A673 (cell line): Measurements from ENCODE around the gene KLHL18. TPM values are rescaled to one million over a fixed set of nuclear protein-coding genes. Genes with fewer than 3 reads are reported as not detected.

Source experiments
- BruUV-seq: library from RNA; stranded (reverse); fragments of 400-500 nt; replicated peaks from 2 replicates; lab custom pipeline; 2021; lab: Mats Ljungman, UMichigan
- CTCF ChIA-PET: fragments of 300-600 bp; sonication (Branson Sonifier 250); formaldehyde crosslinking; loops from one replicate; lab custom pipeline; 2022; ENCODE audit warnings: antibody characterized with exemption; lab: Charles Lee
- POLR2A ChIA-PET: fragments of 300-600 bp; sonication (Branson Sonifier 250); formaldehyde crosslinking; loops from one replicate; lab custom pipeline; 2022; ENCODE audit warnings: antibody characterized with exemption; ENCODE audit not compliant: low non-redundant PET; lab: Charles Lee
- DNase-seq: peaks from one replicate; pipeline ENCODE4 v3.0.0-alpha.2; 2015; ENCODE audit warnings: low spot score
- H3K27ac ChIP-seq: fragments of 200-600 bp; sonication (generic); 2 replicates; pipeline ENCODE4 v1.5.1; 2016; ENCODE audit warnings: mixed run types, low read depth, mild to moderate bottlenecking, mixed read lengths, antibody characterized with exemption, low read length; ENCODE audit not compliant: poor library complexity, severe bottlenecking
- H3K27me3 ChIP-seq: fragments of 200-600 bp; sonication (generic); replicated peaks from 2 replicates; pipeline ENCODE4 v1.6.1; 2017; ENCODE audit warnings: mixed run types, low read depth, mild to moderate bottlenecking, mixed read lengths, antibody characterized with exemption, low read length; ENCODE audit not compliant: insufficient read depth, poor library complexity
- H3K36me3 ChIP-seq: fragments of 200-600 bp; sonication (generic); 2 replicates; pipeline ENCODE4 v1.6.1; 2016; ENCODE audit warnings: mixed run types, mild to moderate bottlenecking, mixed read lengths, antibody characterized with exemption, low read length; ENCODE audit not compliant: insufficient read depth, poor library complexity, severe bottlenecking
- H3K4me1 ChIP-seq: fragments of 200-600 bp; sonication (generic); 2 replicates; pipeline ENCODE4 v1.6.1; 2017; ENCODE audit warnings: mixed run types, mild to moderate bottlenecking, mixed read lengths, antibody characterized with exemption, low read length; ENCODE audit not compliant: insufficient read depth, poor library complexity, severe bottlenecking
- H3K4me3 ChIP-seq: fragments of 200-600 bp; sonication (generic); 2 replicates; pipeline ENCODE4 v1.5.1; 2016; ENCODE audit warnings: low read depth, mixed run types, mild to moderate bottlenecking, mixed read lengths, low read length; ENCODE audit not compliant: poor library complexity, severe bottlenecking
- H3K9me3 ChIP-seq: fragments of 200-600 bp; sonication (generic); 2 replicates; pipeline ENCODE4 v1.6.1; 2016; ENCODE audit warnings: mixed run types, low read depth, mild to moderate bottlenecking, mixed read lengths, antibody characterized with exemption, low read length; ENCODE audit not compliant: poor library complexity, severe bottlenecking
- EZH2 ChIP-seq: fragments of 200-600 bp; sonication (generic); IDR thresholded peaks from 2 replicates; pipeline ENCODE4 v1.6.1; 2017; ENCODE audit warnings: borderline replicate concordance, low read depth, mild to moderate bottlenecking, mixed read lengths, antibody characterized with exemption, low read length; ENCODE audit not compliant: poor library complexity, severe bottlenecking
- intact Hi-C: fragments of 100-400 bp; cut with micrococcal nuclease; formaldehyde crosslinking; loops from one replicate; pipeline ENCODE4 v1.10.0; 2022; ENCODE audit not compliant: unreplicated experiment
- total RNA-seq: library from RNA; stranded (reverse); gene quantifications from 2 replicates; pipeline ENCODE4 v1.2.3, GENCODE V29; 2021
- TF ChIP-seq, protein P1 (sequence below): fragments of 300-800, 200-600 bp; sonication (generic); conservative IDR thresholded peaks from 2 replicates; pipeline ENCODE4 v1.5.1; 2017; ENCODE audit warnings: low read depth, mild to moderate bottlenecking, antibody characterized with exemption, low read length, moderate library complexity, mixed read lengths

KLHL18 gene
- total RNA-seq, 1 experiment from 2014 or later, result 22.6 TPM

DNA sequence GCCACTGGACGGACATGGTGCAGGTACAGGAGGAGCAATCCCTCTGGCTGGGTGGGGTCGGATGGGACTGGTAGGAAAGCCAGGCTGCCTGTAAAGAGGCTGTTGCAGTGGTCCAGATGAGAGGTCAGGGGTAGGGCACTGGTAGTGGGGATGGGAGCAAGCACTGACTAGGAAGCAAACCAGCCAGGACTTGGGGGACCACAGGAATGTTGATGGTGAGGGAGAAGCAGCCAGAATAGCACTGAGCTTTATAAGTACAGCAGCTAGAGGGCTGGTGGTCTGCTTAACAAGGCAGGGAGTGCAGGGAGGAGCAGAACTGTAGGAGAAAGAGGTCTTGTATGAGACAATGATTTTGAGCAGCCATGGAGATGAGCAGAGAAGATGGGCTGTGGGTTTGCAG, 59.4 kb downstream of the KLHL18 start:
- ChIA-PET CTCF (no interaction called here), POLR2A (no interaction called here)
- no TSS peak for BruUV-seq
- no peak for TF ChIP-seq EZH2
- TF ChIP-seq, protein P1, sequence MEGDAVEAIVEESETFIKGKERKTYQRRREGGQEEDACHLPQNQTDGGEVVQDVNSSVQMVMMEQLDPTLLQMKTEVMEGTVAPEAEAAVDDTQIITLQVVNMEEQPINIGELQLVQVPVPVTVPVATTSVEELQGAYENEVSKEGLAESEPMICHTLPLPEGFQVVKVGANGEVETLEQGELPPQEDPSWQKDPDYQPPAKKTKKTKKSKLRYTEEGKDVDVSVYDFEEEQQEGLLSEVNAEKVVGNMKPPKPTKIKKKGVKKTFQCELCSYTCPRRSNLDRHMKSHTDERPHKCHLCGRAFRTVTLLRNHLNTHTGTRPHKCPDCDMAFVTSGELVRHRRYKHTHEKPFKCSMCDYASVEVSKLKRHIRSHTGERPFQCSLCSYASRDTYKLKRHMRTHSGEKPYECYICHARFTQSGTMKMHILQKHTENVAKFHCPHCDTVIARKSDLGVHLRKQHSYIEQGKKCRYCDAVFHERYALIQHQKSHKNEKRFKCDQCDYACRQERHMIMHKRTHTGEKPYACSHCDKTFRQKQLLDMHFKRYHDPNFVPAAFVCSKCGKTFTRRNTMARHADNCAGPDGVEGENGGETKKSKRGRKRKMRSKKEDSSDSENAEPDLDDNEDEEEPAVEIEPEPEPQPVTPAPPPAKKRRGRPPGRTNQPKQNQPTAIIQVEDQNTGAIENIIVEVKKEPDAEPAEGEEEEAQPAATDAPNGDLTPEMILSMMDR, result no peak
- no peaks in the 10 kb centered on the region for H3K27me3 ChIP-seq
- H3K4me3 ChIP-seq, result no peak overlapping the region
- peaks cover 3% of the 10 kb centered on the region for H3K36me3 ChIP-seq
- intact Hi-C loops, result no loop called here
- DNase-seq, result no peak
- no peaks in the 10 kb centered on the region for H3K4me1 ChIP-seq
- no peaks in the 10 kb centered on the region for H3K9me3 ChIP-seq
- H3K27ac ChIP-seq, result no peak overlapping the region

DNA sequence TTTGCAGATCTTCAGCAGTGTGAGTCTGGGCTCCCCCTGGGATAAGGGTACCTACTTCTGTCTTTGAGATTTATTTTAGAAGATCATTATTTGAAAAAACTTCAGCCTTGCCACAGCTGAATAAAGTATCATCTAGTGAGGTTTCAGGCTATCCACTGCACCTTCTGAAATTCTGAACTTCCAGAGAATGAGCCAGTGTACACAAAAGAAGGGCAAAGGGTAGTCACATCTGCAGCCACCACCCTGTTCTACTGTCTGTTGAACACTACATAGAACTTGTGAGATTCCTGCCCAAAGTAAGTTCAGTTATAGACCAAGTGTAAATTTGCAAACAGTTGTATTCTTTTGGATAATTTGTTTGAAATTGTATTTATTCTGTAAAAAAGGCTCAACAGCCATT, 60.1 kb downstream of the KLHL18 start:
- Histone ChIP-seq H3K9me3 (no peaks in the 10 kb centered on the region), H3K27me3 (no peaks in the 10 kb centered on the region), H3K4me3 (no peak overlapping the region), H3K27ac (no peak overlapping the region), H3K36me3 (no peaks in the 10 kb centered on the region), H3K4me1 (no peaks in the 10 kb centered on the region)
- DNase-seq, result no peak
- intact Hi-C loops, result no loop called here
- ChIA-PET POLR2A (no interaction called here), CTCF (no interaction called here)
- BruUV-seq, result no TSS peak
- TF ChIP-seq, protein P1, result no peak
- TF ChIP-seq EZH2, result no peak

DNA sequence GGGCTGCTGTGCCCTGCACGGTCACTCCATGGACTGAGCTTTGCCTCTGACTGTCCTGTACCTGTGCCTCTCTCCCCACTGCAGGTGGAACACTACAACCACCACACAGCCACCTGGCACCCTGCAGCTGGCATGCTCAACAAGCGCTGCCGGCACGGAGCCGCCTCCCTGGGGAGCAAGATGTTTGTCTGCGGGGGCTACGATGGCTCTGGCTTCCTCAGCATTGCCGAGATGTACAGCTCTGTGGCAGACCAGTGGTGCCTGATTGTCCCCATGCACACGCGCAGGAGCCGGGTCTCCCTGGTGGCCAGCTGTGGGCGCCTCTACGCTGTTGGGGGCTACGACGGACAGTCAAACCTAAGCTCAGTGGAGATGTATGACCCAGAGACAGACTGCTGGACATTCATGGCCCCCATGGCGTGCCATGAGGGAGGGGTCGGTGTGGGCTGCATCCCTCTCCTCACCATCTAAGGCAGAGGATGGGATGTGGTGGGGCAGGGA, 60.8 kb downstream of the KLHL18 start:
- no peak for DNase-seq
- H3K27ac ChIP-seq, result no peak overlapping the region
- intact Hi-C loops, result no loop called here
- TF ChIP-seq EZH2, result no peak
- TF ChIP-seq, protein P1, result no peak
- H3K27me3 ChIP-seq, result no peaks in the 10 kb centered on the region
- H3K9me3 ChIP-seq, result no peaks in the 10 kb centered on the region
- CTCF ChIA-PET, result no interaction called here
- H3K36me3 ChIP-seq, result no peaks in the 10 kb centered on the region
- no peak overlapping the region for H3K4me3 ChIP-seq
- BruUV-seq, result no TSS peak
- H3K4me1 ChIP-seq, result no peaks in the 10 kb centered on the region
- POLR2A ChIA-PET, result no interaction called here
